IMR-90 (cell line): ENCODE data around the gene KICS2. TPM values are rescaled to one million over a fixed set of nuclear protein-coding genes. Genes with fewer than 3 reads are reported as not detected.

Experiments
- microRNA-seq, 2 experiments: library from miRNA; stranded (forward) in 1 of 2; unstranded in 1 of 2; fragments of 10-50 nt in 1 of 2; fragments of <30 nt in 1 of 2; gene quantifications in 1 of 2; microRNA quantifications in 1 of 2; one replicate each; pipeline versions ENCODE3 to v1.1.0; 2013 to 2020; ENCODE audit not compliant: insufficient read depth in 1 of 2, insufficient read length in 1 of 2, unreplicated experiment in 1 of 2
- polyA plus RNA-seq, 3 experiments: library from polyadenylated mRNA; depleted of rRNA; stranded (reverse); fragments of >200 nt; gene quantifications; 2 replicates each; pipeline ENCODE4 v1.2.3, GENCODE V29; 2012; ENCODE audit warnings: low replicate concordance in 1 of 3
- small RNA-seq, 5 experiments: library from RNA; depleted of rRNA; stranded (forward); fragments of <200 nt; gene quantifications; one replicate each; pipeline ENCODE3, GENCODE V24; 2012
- total RNA-seq: library from RNA; depleted of rRNA; stranded (reverse); fragments of >200 nt; gene quantifications from 2 replicates; pipeline ENCODE4 v1.2.3, GENCODE V29; 2012; rRNA removed

KICS2 gene
- total and polyA plus RNA-seq, 2 of the 4 experiments (the other 2 are of a cell fraction), result 2.4 to 6.1 TPM

Small RNAs within 50 kb of the gene (microRNA-seq; reads per million reads assigned to microRNA genes)
- gene RNU5A-7P (ENCODE audit: insufficient read depth, insufficient read length), result not detected
- gene RNU6-1009P (ENCODE audit: insufficient read depth, insufficient read length), result not detected

Small RNAs within 50 kb of the gene (small RNA-seq; reads per million reads assigned to genes)
- gene RNU5A-7P, result 0 reads per million in 5 experiments
- gene RNU6-1009P, result 0 to 1.2 (median 0) reads per million in 5 experiments

Other genes starting within 250 kb of the KICS2 start
- not detected in 2 replicates for gene C12orf56, start 168.5 kb upstream of the KICS2 start, total RNA-seq
- 0.09 TPM in 1 of 2 replicates, not detected in the other for gene C12orf56, start 168.5 kb upstream of the KICS2 start, polyA plus RNA-seq (2012; rRNA removed)
- gene XPOT, start 182.1 kb upstream of the KICS2 start, total RNA-seq, result 79.4 and 80.8 TPM in 2 replicates
- 32.0 and 40.9 TPM in 2 replicates for gene XPOT, start 182.1 kb upstream of the KICS2 start, polyA plus RNA-seq (2012; rRNA removed)
- 9.9 and 25.3 TPM in 2 replicates for gene TBK1, start 229.8 kb upstream of the KICS2 start, total RNA-seq
- 7.8 and 11.6 TPM in 2 replicates for gene TBK1, start 229.8 kb upstream of the KICS2 start, polyA plus RNA-seq (2012; rRNA removed)